Suprapubic skin (tissue), 4 donors: ENCODE measurements around the gene MRAP2. TPM values are rescaled to one million over a fixed set of nuclear protein-coding genes. Genes with fewer than 3 reads are reported as not detected.
"Not testable (repeated sequence)": the region's sequence is repeated elsewhere in the genome, so short reads cannot be mapped to it uniquely, and the experiment has no call there.

Experiments
- DNase-seq, 2 donors: peaks; one replicate each; pipeline ENCODE4 v3.0.0-alpha.2; 2019; ENCODE audit warnings: low spot score in 2 of 2
- H3K27ac ChIP-seq: fragments of 200-600 bp; sonication (generic); one replicate; pipeline ENCODE4 v1.5.1; 2019
- H3K27me3 ChIP-seq: fragments of 200-600 bp; sonication (generic); one replicate; pipeline ENCODE4 v1.5.1; 2019
- H3K36me3 ChIP-seq: fragments of 200-600 bp; sonication (generic); one replicate; pipeline ENCODE4 v1.5.1; 2019
- H3K4me1 ChIP-seq: fragments of 200-600 bp; sonication (generic); one replicate; pipeline ENCODE4 v1.5.1; 2019
- H3K4me3 ChIP-seq: fragments of 200-600 bp; sonication (generic); one replicate; pipeline ENCODE4 v1.5.1; 2019; ENCODE audit warnings: mild to moderate bottlenecking
- H3K9me3 ChIP-seq: fragments of 200-600 bp; sonication (generic); one replicate; pipeline ENCODE4 v1.5.1; 2019
- CTCF ChIP-seq, 2 donors: fragments of 200-600 bp in 1 of 2; fragments of 450-650 bp in 1 of 2; sonication (generic) in 1 of 2; IDR thresholded peaks; one replicate each; pipeline ENCODE4 v1.5.1; 2016 to 2019; ENCODE audit warnings: antibody characterized with exemption in 2 of 2, mild to moderate bottlenecking in 1 of 2, moderate library complexity in 1 of 2
- EP300 ChIP-seq: sonication (generic); formaldehyde crosslinking; IDR thresholded peaks from one replicate; pipeline ENCODE4 v1.6.1; 2017; ENCODE audit warnings: antibody characterized with exemption
- POLR2A ChIP-seq, 2 donors: fragments of 450-650 bp; IDR thresholded peaks; one replicate each; pipeline ENCODE4 v1.6.1; 2017; ENCODE audit warnings: antibody characterized with exemption in 2 of 2, mild to moderate bottlenecking in 2 of 2, moderate library complexity in 2 of 2
- POLR2AphosphoS5 ChIP-seq, 3 donors: sonication (generic); formaldehyde crosslinking; IDR thresholded peaks; one replicate each; pipeline ENCODE4 v1.6.1; 2017; ENCODE audit warnings: antibody characterized with exemption in 3 of 3
- WGBS: methylation state at CpG from one replicate; pipeline ENCODE4 v1.1.5; 2018; 5-methylcytosine and 5-hydroxymethylcytosine counted together
- total RNA-seq, 4 donors: library from RNA; depleted of rRNA; stranded (reverse); fragments of >200 nt; gene quantifications; one replicate each; pipeline ENCODE4 v1.1.0, GENCODE V29; 2016

MRAP2 gene
- total RNA-seq, 4 donors from 2014 or later = 1.2 to 2.8 (median 1.8) TPM

GRCh38 chr6:84095156-84095555 lies 61.6 kb downstream of the MRAP2 start:
- Histone ChIP-seq H3K9me3 (no peaks in the 10 kb centered on the region), H3K4me3 (no peak overlapping the region), H3K4me1 (no peaks in the 10 kb centered on the region), H3K27me3 (no peaks in the 10 kb centered on the region), H3K27ac (no peak overlapping the region), H3K36me3 (no peaks in the 10 kb centered on the region)
- TF ChIP-seq CTCF (IDR thresholded peaks at IDR 0.05) (no peak), EP300 (no peak), POLR2AphosphoS5 (IDR thresholded peaks at IDR 0.05) (no peak), POLR2A (IDR thresholded peaks at IDR 0.05) (no peak)
- DNase-seq = no peak

GRCh38 chr6:84103029-84103428 lies 69.5 kb downstream of the MRAP2 start:
- H3K9me3 ChIP-seq = no peaks in the 10 kb centered on the region
- no peak for TF ChIP-seq POLR2A (IDR thresholded peaks at IDR 0.05)
- no peak for TF ChIP-seq POLR2AphosphoS5 (IDR thresholded peaks at IDR 0.05)
- no peak for TF ChIP-seq EP300
- TF ChIP-seq CTCF (IDR thresholded peaks at IDR 0.05) = no peak
- H3K4me1 ChIP-seq = no peaks in the 10 kb centered on the region
- no peak overlapping the region for H3K4me3 ChIP-seq
- no peaks in the 10 kb centered on the region for H3K36me3 ChIP-seq
- H3K27ac ChIP-seq = no peak overlapping the region
- no peak for DNase-seq
- 11% methylated on average over 1 of the region's 1 CpG for WGBS
- H3K27me3 ChIP-seq = no peaks in the 10 kb centered on the region

GRCh38 chr6:84105215-84105924 lies 71.8 kb downstream of the MRAP2 start:
- not testable (repeated sequence) for H3K9me3 ChIP-seq, H3K4me1 ChIP-seq, H3K4me3 ChIP-seq, H3K27ac ChIP-seq, DNase-seq, H3K27me3 ChIP-seq, H3K36me3 ChIP-seq
- WGBS = 89% methylated on average over 3 of the region's 3 CpGs

GRCh38 chr6:84107495-84107894 lies 73.9 kb downstream of the MRAP2 start:
- DNase-seq = no peak
- TF ChIP-seq POLR2AphosphoS5 (IDR thresholded peaks at IDR 0.05) (no peak), POLR2A (IDR thresholded peaks at IDR 0.05) (no peak), EP300 (no peak), CTCF (IDR thresholded peaks at IDR 0.05) (no peak)
- Histone ChIP-seq H3K4me1 (no peaks in the 10 kb centered on the region), H3K4me3 (no peak overlapping the region), H3K27ac (no peak overlapping the region), H3K9me3 (no peaks in the 10 kb centered on the region), H3K36me3 (no peaks in the 10 kb centered on the region), H3K27me3 (no peaks in the 10 kb centered on the region)

GRCh38 chr6:84111351-84111750 lies 77.8 kb downstream of the MRAP2 start:
- 54% methylated on average over 1 of the region's 1 CpG for WGBS
- not testable (repeated sequence) for H3K27ac ChIP-seq, H3K9me3 ChIP-seq, H3K4me3 ChIP-seq, DNase-seq, H3K27me3 ChIP-seq, H3K4me1 ChIP-seq, H3K36me3 ChIP-seq

- not testable (repeated sequence) for DNase-seq, H3K27ac ChIP-seq, H3K4me3 ChIP-seq, H3K27me3 ChIP-seq, H3K9me3 ChIP-seq, H3K36me3 ChIP-seq, H3K4me1 ChIP-seq
- WGBS = 76% methylated on average over 2 of the region's 8 CpGs
Measured at GRCh38 chr6:84114933-84115594, 81.5 kb downstream of the MRAP2 start.

- no peak overlapping the region for H3K4me3 ChIP-seq
- H3K36me3 ChIP-seq = no peaks in the 10 kb centered on the region
- TF ChIP-seq CTCF (IDR thresholded peaks at IDR 0.05) (no peak), POLR2A (IDR thresholded peaks at IDR 0.05) (no peak), EP300 (no peak), POLR2AphosphoS5 (IDR thresholded peaks at IDR 0.05) (no peak)
- no peaks in the 10 kb centered on the region for H3K27me3 ChIP-seq
- no peaks in the 10 kb centered on the region for H3K4me1 ChIP-seq
- H3K27ac ChIP-seq = no peak overlapping the region
- 83% methylated on average over 1 of the region's 5 CpGs for WGBS
- no peaks in the 10 kb centered on the region for H3K9me3 ChIP-seq
- no peak for DNase-seq
Measured at GRCh38 chr6:84118191-84118590, 84.6 kb downstream of the MRAP2 start.
